NCI-H146 treated with DMSO at 0.1 percent for 48 hours (cell line): ENCODE results near the gene PRKCB.

Experiments used
- DNase-seq: peaks from one replicate; lab custom pipeline; 2025; ENCODE audit not compliant: unreplicated experiment; lab: John Stamatoyannopoulos, UW

The PRKCB gene

GRCh38 chr16:24152826-24153225 lies 317.0 kb downstream of the PRKCB start:
- no peak for DNase-seq

GRCh38 chr16:24156777-24157176 lies 321.0 kb downstream of the PRKCB start:
- no peak for DNase-seq

DNA sequence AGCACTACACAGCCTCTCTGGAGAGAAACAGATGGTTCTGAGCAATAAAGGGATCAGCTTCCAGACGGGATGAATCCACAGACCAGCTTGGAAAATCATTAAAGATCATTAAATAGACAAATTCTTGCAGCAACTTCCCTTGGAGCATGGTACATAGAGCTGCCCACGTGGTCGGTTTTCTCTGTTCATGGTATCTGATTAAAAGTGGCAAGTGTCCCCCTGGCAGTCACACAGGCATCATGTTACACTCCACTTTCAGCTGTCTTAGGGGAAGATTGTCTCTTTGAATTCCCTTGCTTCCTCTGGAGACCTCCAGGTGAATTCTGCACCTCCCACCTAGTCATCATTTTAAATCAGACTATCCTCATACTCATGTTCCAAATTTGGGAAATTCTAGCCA lies 328.2 kb downstream of the PRKCB start:
- no peak for DNase-seq

DNA sequence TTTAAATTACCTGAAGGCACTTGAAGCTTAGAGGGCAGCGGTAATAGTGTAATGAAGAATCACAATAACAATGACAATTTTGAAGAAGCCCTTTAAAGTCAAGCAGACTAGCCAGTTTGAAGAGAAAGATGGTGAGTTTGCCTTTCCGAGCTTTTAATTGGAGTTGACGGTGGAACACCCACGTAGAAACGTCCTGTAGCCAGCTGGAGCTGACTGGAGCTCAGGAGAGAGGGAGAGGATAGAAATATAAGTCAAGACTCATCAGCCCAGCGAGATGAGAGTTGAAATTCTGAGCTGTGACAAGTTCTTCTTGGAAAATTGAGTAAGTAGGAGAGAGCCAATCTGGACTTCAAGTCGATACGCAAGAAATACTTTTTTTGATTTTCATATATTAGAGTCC lies 328.6 kb downstream of the PRKCB start:
- no peak for DNase-seq

- DNase-seq: no peak
These were observed 329.5 kb downstream of the PRKCB start for GRCh38 chr16:24165273-24165672.

DNA sequence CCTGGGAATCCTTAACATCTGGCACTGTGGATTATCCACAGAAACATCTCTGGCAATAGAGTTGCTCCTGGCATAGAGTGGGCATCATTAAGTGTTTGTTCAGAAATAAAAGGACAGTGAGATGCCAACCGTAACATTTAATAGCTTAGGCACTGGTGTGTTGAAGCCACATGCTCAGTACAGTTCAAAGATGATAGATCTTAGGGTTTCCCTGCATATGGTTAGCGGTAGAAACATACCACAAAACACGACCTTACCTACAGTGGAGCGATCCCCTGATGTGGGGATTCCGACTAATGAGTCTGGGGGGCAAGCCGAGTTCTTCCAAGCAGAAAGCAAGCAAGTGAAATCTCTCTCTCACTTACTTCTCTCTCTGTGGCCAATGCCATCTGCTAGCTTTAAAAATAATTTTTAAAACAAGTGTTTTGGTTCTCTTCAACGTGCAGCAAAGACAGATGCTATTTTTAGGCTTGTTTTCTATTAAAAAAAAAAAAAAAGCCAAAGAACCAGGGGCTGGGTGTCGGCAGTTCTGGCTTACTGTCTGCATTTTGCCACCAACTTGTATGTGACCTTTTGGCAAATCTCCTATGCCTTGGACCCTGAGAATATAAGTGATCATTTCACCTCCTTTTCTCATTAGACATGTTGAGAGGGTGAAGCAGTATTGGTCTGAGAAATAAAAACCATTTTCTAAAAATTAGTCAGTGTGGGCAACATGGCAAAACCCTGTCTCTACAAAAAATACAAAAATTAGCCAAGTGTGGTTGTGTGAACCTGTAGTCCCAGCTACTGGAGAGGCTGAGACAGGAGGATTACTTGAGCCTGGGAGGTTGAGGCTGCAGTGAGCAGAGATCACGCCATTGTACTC lies 331.1 kb downstream of the PRKCB start:
- DNase-seq: no peak

DNA sequence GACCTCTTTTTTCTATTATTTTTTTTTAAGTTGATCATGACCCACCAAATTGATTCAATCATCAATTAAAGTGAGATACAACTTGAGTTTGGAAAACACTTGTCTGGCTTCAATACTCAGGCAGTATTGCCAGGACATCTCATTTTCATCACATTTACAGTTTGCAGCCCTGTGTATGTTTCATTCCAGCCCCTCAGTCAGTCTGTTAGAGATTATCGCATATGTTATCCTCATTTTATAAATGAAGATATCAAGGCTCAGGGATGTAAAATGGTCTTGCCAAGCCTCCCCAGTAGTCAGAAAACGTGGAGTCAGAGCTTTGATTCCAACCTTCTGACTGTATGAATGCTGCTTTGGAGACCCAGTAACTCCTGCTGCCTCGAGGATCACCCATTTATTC lies 333.1 kb downstream of the PRKCB start:
- no peak for DNase-seq

DNA sequence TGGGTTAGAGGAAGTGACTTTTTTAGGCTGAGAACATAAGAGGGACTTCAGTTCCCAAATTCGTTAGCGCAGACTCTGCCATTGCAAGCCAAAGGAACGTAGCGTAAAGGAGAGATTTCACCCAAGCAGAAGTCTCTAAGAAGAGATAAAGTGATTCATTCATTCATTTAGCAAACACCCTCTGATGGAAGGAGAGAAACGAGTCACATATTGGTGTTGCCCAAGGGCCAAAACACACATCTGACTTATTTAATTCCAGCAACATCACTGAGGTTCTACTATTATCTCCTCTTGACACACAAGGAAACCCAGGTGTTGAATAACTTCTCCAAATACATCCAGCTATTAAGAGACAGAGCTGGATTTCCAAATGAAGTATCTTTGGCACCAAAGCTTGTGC lies 334.6 kb downstream of the PRKCB start:
- DNase-seq: no peak

- DNase-seq: no peak
These were observed 338.7 kb downstream of the PRKCB start for GRCh38 chr16:24174504-24174903.

DNA sequence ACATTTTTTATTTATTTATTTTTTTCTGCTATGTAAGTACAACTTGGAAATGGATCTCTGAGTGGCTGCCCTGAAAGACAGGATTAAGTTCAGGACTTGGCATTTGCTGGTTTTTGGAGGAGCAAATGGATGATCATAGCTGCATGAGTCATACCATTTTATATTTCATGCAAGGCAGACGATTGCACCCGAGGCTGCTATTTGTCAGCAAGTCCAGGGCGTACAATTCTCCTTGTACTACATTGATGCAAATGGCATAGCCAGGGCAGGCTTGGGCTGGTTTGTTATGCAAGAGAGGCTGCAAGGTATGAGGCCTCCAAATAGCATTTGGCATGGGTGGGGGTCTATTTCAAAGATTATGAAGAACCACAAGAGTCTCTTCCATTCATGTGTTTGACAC lies 339.2 kb downstream of the PRKCB start:
- no peak for DNase-seq

DNA sequence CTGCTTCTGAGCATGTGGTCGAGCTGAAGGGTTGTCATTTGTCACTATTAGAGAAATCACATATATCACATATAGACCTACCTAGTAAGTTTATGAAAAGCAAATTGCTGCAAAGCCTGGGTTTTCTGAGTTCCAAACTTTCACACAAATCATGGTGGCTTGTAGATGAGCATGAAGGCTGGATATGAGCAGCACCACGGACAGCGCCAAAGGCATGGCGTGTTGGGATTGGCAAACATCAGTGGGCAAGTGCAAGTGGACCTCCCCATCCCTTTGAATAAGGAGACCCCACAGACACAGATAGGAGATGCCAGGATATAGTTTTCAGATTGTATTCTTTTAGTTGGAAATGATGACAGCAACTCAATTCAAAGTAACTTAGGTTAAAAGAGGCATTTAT lies 342.7 kb downstream of the PRKCB start:
- no peak for DNase-seq

DNA sequence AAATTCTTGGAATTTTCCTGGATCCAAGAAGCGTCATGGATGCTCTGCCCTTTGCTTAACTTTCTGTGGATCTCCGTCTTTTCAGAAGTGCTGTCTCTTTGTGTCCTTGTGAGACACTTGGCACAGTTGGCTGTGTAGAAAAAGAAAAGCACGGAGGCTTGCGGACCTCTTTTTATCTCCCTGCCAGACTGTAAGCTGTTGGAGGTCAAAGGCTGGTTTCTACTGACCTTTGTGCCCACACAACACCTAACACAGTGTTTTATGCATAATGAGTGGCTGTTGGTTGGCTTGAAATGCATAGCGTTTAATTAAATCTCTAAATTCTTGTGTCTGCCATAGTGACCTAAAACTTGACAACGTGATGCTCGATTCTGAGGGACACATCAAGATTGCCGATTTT lies 344.7 kb downstream of the PRKCB start:
- DNase-seq: no peak

DNA sequence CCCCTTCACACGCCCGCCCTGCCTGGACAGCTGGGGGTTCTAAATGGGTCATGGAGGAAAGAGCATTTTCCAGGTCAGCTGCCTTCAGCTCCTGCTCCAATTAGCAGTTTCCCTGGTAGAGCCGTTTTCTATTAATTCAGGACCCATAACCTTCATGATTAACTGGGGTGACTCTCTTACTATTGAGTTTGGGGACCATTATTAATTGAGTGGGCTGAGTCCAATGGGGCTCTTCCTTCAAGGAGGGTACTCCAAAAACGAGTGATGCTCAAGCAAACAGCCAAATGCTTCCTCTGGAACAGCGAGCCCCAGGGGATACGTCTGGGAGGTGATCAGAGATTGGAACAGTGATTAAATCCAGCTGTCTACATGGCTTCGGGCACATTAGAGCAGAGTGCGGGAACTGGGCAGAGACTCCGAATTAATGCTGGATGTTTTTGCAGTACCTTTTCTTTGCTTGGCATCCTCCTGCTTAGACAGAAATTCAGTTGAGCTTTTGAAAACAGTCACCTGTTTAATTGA lies 352.3 kb downstream of the PRKCB start:
- no peak for DNase-seq

DNA sequence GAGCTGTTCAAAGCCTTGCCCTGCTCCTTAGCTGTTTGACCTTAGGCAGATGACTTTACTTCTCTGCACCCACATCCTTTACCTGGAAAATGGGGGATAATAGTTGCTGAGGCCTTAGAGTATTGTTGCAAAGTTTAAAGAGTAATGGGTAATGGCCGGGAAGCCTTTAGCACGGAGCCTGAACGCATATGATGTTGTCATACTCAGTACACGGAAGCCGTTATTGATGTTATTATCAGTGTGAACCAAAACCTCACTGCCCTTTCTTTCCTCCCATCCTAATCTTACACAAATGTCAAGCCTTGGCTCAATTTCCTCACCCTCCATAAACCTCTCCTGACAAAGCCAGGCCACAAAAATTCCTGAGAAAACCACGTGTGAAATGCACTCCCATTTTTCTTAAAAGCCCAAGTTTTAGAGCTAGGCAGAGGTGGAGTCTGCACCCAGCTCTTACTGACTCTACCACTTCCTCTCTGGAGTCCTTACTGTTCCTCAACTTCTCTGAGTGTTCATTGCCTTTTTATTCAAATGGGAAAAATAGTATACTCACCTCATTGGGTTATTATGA lies 353.1 kb downstream of the PRKCB start:
- DNase-seq: no peak

- DNase-seq: no peak
These were observed 354.2 kb downstream of the PRKCB start for GRCh38 chr16:24189941-24190340.

GRCh38 chr16:24191876-24192402 lies 356.2 kb downstream of the PRKCB start:
- no peak for DNase-seq

DNA sequence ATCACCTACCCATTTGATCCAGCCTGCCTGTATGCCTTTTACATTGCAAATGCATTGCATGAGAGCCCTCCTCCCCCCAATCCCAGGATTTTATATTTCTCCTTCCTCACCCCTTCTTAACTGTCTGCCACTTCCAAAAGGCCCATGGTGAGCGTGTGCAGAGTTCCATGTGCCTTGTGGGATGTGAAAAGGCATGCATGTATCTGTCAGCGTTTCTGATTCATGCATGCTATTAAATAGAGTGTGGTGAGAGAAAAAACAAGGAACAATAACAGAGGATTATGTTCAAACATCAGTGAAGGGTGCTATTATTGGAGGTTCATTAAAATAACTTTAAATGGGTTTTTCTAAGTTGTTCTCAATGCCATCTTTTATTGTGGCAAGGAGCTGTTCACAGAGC lies 359.4 kb downstream of the PRKCB start:
- DNase-seq: no peak

DNA sequence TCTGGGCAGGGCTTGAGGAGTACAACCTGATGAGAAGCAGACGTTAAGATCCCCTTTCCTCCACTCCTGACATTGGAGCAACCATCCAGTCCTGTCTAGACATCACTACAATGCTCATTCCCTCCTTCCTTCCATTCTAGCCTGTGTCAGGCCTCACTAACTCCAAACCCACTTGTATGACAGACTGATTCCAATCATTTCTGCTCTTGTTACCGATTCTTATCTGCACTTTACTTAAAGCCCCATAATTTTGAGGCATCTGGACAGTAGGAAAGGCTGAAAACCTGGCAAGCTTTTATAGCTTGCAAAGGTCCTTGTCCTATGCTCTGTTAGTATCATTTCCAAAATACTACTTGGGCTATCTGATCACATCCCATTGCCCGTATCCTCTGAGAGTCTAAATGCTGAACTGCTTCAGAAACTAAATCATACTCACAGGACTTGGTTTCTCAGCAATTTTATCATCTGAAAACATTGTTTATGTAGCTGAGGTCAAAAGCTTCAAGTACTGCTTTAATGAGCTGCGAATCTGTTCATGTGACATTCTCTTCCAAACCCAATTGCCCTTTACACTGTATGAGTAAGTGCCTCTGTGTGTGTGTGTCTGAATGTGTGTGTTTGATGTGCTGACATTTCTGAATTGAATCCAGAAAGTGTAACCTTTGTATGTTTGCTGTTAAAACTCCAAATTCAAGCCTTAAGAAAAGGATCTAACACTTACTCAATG lies 363.2 kb downstream of the PRKCB start:
- no peak for DNase-seq

DNA sequence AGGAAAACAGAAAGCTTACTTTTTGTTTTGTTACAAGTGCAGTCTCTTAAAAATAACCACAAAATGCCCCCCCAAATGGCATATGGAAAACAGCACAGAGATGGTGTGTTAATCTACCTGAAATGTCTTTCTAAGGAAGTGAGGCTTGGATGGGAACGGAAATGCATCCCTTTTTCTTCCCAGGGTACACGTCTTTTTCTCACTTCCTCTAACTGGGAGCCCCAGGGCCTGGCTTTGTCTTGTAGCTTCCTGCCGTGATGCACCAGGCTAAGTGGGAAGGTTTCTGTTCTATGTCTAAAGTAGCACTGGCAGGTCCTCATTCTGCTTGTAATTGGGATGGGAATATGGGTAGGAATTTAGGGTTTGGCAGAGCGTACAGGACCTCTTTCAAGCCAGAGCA lies 367.9 kb downstream of the PRKCB start:
- no peak for DNase-seq

DNA sequence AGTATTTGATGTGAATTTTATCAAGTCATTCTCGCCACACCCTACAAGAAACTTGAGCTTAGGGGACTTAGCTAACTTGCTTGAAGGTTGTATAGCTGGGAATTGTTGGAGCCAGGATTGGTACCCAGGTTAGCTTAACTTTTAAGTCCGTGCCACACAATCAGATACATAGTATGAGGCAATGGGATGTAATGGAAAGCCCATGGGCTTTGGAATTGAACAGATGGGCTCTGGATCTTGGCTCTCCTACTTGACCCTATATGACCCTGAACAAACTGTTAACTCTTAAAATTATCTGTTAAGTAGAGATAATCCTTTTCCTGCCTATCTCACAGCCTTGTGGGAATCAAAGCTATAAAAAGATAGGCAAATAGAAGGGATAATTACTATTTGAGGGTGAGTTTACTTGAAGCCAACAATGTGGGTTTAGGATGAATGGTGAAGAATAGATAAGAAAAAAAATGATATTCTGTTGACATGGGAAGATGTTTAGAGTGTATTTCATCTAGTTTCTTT lies 368.4 kb downstream of the PRKCB start:
- no peak for DNase-seq

GRCh38 chr16:24206926-24207325 lies 371.1 kb downstream of the PRKCB start:
- no peak for DNase-seq
